Erythroblast (primary cell): ENCODE results near the gene RBMS1.

Experiments
- GATA1 ChIP-seq: IDR thresholded peaks from 2 replicates; pipeline ENCODE4 v1.6.1; 2011; ENCODE audit warnings: low read depth, mild to moderate bottlenecking, control low read depth, low read length, moderate library complexity
- POLR2A ChIP-seq: IDR thresholded peaks from 2 replicates; pipeline ENCODE4 v1.6.1; 2011; ENCODE audit warnings: mild to moderate bottlenecking, low read length

GRCh38 chr2:160268151-160268781, 225.3 kb downstream of the RBMS1 start:
- TF ChIP-seq POLR2A, result no peak
- no peak for TF ChIP-seq GATA1
